HEK293 (cell line): Measurements from ENCODE around the gene BCAS2.

Source experiments
- CTCF ChIP-seq: fragments of 450-650 bp; formaldehyde crosslinking; IDR thresholded peaks from 2 replicates; pipeline ENCODE4 v1.5.1; 2016; ENCODE audit warnings: missing biosample characterization, missing genetic modification characterization
- PRDM1 ChIP-seq: fragments of 450-650 bp; formaldehyde crosslinking; IDR thresholded peaks from 2 replicates; pipeline ENCODE4; 2016; ENCODE audit warnings: missing biosample characterization, missing genetic modification characterization
- YY1 ChIP-seq: fragments of 450-650 bp; formaldehyde crosslinking; IDR thresholded peaks from 2 replicates; pipeline ENCODE4 v1.5.1; 2018; ENCODE audit warnings: missing biosample characterization, missing genetic modification characterization
- ZEB2 ChIP-seq: fragments of 450-650 bp; formaldehyde crosslinking; IDR thresholded peaks from 2 replicates; pipeline ENCODE4 v1.5.1; 2016; ENCODE audit warnings: missing biosample characterization, missing genetic modification characterization
- ZNF10 ChIP-seq: fragments of 450-650 bp; formaldehyde crosslinking; IDR thresholded peaks from 2 replicates; pipeline ENCODE4 v1.5.1; 2017; ENCODE audit warnings: missing biosample characterization, missing genetic modification characterization
- ZNF121 ChIP-seq: fragments of 450-650 bp; formaldehyde crosslinking; IDR thresholded peaks from 2 replicates; pipeline ENCODE4 v1.5.1; 2016; ENCODE audit warnings: missing biosample characterization, missing genetic modification characterization
- ZNF311 ChIP-seq: fragments of 450-650 bp; formaldehyde crosslinking; IDR thresholded peaks from 2 replicates; pipeline ENCODE4 v1.5.1; 2017; ENCODE audit warnings: missing biosample characterization, missing genetic modification characterization, borderline replicate concordance
- ZNF560 ChIP-seq: fragments of 450-650 bp; formaldehyde crosslinking; IDR thresholded peaks from 2 replicates; pipeline ENCODE4 v1.5.1; 2017; ENCODE audit warnings: missing biosample characterization, missing genetic modification characterization, borderline replicate concordance
- TF ChIP-seq, protein P1 (sequence below): fragments of 450-650 bp; formaldehyde crosslinking; IDR thresholded peaks from 2 replicates; pipeline ENCODE4 v1.5.1; 2016; ENCODE audit warnings: missing biosample characterization, missing genetic modification characterization
- TF ChIP-seq, protein P2 (sequence below): fragments of 450-650 bp; formaldehyde crosslinking; IDR thresholded peaks from 2 replicates; pipeline ENCODE4 v1.5.1; 2016; ENCODE audit warnings: missing biosample characterization, missing genetic modification characterization, low read depth

DNA sequence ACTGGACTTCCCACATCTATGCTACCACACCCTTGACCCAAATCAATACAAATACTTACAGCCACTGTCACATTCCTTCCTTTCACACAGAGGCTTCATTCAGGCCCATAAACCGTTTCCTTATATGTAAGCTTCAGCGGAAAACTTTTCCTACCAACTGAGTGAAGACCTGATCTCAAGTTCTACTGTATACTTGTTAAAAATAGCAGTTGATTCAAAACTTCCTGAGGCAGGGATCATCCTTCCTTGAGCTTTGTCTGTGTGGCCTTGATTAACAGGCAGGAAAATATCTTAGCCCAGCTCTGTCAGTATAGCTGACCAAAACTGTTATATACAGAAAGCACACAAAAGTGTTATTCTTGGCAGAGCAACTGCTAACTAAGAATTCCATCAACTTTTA, 45.7 kb upstream of the BCAS2 start:
- TF ChIP-seq CTCF (no peak), ZNF121 (tag by site-specific recombination) (no peak), ZEB2 (tag by site-specific recombination) (no peak), ZNF10 (no peak), ZNF311 (tag by site-specific recombination) (no peak), PRDM1 (tag by site-specific recombination) (no peak), ZNF560 (tag by site-specific recombination) (no peak), YY1 (tag by site-specific recombination) (no peak)
- TF ChIP-seq, protein P1, sequence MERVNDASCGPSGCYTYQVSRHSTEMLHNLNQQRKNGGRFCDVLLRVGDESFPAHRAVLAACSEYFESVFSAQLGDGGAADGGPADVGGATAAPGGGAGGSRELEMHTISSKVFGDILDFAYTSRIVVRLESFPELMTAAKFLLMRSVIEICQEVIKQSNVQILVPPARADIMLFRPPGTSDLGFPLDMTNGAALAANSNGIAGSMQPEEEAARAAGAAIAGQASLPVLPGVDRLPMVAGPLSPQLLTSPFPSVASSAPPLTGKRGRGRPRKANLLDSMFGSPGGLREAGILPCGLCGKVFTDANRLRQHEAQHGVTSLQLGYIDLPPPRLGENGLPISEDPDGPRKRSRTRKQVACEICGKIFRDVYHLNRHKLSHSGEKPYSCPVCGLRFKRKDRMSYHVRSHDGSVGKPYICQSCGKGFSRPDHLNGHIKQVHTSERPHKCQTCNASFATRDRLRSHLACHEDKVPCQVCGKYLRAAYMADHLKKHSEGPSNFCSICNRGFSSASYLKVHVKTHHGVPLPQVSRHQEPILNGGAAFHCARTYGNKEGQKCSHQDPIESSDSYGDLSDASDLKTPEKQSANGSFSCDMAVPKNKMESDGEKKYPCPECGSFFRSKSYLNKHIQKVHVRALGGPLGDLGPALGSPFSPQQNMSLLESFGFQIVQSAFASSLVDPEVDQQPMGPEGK (tag by site-specific recombination) = no peak
- TF ChIP-seq, protein P2, sequence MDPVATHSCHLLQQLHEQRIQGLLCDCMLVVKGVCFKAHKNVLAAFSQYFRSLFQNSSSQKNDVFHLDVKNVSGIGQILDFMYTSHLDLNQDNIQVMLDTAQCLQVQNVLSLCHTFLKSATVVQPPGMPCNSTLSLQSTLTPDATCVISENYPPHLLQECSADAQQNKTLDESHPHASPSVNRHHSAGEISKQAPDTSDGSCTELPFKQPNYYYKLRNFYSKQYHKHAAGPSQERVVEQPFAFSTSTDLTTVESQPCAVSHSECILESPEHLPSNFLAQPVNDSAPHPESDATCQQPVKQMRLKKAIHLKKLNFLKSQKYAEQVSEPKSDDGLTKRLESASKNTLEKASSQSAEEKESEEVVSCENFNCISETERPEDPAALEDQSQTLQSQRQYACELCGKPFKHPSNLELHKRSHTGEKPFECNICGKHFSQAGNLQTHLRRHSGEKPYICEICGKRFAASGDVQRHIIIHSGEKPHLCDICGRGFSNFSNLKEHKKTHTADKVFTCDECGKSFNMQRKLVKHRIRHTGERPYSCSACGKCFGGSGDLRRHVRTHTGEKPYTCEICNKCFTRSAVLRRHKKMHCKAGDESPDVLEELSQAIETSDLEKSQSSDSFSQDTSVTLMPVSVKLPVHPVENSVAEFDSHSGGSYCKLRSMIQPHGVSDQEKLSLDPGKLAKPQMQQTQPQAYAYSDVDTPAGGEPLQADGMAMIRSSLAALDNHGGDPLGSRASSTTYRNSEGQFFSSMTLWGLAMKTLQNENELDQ (tag by site-specific recombination) = no peak
